Activated T-cell treated with anti-CD3 and anti-CD28 coated beads for 24 hours (primary cell): ENCODE data around the gene INO80E.
"Not testable (repeated sequence)": the region's sequence is repeated elsewhere in the genome, so short reads cannot be mapped to it uniquely, and the experiment has no call there.

Source experiments
- DNase-seq: peaks from one replicate; pipeline ENCODE4 v3.0.0-alpha.2; 2020; ENCODE audit warnings: low read depth

The INO80E gene, protein sequence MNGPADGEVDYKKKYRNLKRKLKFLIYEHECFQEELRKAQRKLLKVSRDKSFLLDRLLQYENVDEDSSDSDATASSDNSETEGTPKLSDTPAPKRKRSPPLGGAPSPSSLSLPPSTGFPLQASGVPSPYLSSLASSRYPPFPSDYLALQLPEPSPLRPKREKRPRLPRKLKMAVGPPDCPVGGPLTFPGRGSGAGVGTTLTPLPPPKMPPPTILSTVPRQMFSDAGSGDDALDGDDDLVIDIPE

DNA sequence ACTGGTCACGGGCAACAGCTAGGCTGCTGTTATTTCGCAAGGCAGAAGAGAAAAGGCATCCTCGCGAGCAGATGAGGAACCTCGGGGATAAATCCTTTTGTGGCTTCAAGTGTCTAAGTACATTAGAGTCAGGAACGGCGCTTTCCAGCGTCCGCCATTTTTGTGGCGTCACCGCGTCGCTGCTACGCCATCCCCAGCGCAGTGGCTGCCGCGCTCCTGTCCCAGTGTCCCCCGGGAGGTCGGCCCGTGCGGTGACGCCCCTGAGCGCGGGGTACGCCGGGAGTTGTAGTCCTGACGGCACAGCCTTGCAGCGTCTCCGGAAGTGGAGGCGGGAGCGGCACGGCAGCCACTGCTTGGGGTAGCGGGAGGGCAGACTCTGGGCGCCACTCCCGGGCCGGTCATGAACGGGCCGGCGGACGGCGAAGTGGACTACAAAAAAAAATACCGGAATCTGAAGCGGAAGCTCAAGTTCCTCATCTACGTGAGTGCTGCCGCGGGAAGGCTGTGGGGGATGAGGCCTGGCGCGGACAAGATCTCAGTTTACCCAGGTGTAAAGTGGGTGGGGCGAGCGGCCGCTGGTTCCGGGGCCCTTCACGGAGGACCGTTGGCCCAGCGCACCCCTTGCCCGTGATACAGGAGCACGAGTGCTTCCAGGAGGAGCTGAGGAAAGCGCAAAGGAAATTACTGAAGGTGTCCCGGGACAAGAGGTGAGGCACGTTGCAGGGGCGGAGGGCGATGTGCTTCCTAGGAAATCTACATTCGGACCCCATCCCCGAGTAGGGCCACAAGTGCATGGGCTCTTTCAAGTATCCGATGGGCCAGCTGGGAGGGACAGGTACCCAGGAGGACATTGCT lies at the start of gene INO80E:
Gene INO80E, plus strand, starts transcription at position 331 of the 855 bp plus-strand sequence. Its CDS starts 70 bp downstream, at position 401.
- peak; percentile 99 for DNase-seq

DNA sequence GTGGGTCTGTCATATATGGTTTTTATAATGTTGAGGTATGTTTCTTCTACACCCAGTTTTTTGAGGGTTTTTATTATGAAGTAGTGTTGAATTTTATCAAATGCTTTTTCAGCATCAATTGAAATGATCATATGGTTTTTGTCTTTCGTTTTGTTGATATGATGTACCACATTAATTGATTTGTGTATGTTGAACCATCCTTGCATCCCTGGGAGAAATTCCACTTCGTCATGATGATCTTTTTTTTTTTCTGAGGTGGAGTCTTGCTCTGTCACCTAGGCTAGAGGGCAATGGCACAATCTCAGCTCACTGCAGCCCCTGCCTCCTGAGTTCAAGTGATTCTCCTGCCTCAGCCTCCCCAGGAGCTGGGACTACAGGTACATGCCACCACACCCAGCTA lies 48.1 kb upstream of the INO80E start:
- no peak for DNase-seq

DNA sequence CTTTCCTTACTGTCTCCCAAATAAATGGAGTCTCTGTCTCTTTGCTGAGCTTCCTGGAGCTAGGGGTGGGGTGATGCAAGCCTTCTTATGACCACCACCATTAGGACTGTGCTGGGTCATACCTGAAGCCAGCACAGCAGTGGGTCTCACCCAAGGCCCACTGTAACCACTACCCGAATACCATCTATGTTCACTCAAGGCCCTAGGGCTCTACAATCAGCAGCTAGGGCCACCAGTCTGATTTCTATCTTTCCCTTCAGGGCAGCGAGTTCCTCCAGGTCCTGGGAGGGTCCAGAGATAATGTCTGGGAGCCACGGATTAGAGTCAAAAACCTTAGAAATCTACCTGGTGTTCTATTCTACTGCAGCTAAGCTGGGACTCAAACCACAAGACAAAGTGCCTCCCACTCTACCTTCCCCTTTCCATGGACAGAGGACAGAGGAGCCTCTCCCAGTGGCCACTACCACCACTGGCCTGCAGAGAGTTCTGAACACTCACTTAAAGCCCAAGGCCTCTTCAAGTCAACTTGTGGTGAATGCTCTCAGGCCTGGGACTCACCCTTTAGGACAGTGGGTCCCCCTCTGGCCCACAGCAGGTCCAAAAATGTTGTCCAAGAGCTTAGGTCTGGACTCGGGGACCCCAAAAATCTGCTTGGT lies 45.1 kb upstream of the INO80E start:
- DNase-seq = no peak

DNA sequence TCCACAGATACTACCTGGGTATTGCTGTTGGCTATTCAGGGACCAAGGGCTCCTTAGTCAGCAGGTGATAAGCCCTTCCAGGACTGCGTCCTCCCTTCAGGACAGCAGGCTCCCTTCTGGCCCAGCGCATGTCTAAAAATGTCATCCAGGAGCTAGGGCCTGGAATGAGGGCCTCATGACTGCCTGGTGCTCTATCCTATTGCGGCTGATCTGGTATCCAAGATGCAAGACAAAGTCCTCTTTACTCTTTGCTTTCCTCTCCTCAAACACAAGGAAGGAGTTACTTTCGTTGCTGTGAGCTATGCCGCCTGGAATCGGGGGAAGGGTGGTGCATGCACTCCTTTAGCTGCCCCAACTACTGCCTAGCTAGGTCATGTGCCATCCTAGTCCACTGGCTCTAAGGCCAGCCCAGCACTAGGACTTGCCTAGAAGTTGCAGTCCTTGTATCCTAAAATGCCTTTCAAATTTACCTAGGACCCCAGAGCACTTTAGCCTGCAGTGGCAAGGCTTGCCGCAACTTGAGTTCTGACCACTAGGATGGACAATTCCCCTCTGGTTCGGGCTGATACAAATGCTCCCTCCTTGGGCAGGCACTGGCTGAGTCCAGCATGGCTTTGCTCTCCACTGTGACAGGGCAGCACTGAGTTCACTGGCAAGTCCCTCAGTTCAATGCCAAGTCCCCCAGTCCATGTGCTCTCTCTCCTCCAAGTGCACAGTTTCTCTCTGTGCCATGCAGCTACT lies 44.2 kb upstream of the INO80E start:
- DNase-seq = no peak

DNA sequence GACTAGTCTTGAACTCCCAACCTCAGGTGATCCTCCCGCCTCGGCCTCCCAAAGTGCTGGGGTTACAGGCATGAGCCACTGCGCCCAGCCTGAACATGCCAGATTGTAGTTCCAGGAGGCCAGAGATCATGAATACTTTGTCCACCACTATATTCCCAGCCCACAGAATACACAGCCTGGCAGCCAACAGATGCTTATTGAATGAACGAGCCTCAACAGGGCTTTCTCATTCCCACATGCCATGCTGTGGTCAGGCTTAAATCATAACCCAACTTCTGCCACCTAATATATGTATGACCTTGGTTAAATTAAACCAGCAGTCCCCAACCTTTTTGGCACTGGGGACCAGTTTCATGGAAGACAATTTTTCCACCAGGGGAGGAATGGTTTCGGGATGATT lies 37.3 kb upstream of the INO80E start:
- no peak for DNase-seq

DNA sequence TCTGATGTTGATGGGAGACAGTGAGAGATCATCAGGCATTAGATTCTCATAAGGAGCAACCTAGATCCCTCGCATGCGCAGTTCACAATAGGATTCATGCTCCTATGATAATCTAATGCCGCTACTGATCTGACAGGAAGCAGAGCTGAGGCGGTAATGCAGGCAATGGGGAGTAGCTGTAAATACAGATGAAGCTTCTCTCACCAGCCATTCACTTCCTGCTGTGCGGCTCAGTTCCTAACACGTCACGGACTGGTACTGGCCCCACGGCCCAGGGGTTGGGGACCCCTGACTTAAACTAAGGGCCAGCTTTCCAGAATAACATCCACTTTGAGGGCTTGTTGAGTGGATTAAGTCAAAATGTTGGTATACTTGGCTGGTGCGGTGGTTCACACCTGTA lies 36.7 kb upstream of the INO80E start:
- no peak for DNase-seq

DNA sequence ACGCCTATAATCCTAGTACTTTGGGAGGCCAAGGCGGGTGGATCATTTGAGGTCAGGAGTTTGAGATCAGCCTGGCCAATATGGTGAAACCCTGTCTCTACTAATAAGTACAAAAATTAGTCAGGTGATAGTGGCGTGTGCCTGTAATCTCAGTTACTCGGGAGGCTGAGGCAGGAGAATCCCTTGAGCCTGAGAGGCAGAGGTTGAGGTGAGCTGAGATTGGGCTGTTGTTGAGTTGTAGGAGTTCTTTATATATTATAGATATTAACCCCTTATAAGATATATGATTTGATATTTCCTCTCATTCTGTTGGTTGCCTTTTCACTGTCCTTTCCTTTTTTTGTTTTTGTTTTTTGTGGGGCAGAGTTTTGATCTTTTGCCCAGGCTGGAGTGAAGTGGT lies 36.2 kb upstream of the INO80E start:
- not testable (repeated sequence) for DNase-seq

DNA sequence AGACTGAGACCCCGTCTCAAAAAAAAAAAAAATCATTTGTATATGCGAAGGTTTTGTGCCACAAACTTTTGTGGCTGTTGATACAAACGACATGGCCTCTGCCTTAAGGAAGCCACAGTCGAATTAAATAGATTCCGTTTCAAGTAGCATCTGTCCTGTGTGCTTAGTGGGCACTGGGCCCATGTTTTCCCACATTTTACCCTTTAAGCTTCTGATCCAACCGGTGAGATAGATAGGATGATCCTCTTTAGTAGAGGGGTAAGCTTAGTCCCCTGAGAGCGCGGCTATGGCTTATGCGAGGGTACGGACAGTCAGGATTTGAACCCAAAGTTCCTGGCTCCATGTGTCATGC lies 34.9 kb upstream of the INO80E start:
- DNase-seq = no peak

DNA sequence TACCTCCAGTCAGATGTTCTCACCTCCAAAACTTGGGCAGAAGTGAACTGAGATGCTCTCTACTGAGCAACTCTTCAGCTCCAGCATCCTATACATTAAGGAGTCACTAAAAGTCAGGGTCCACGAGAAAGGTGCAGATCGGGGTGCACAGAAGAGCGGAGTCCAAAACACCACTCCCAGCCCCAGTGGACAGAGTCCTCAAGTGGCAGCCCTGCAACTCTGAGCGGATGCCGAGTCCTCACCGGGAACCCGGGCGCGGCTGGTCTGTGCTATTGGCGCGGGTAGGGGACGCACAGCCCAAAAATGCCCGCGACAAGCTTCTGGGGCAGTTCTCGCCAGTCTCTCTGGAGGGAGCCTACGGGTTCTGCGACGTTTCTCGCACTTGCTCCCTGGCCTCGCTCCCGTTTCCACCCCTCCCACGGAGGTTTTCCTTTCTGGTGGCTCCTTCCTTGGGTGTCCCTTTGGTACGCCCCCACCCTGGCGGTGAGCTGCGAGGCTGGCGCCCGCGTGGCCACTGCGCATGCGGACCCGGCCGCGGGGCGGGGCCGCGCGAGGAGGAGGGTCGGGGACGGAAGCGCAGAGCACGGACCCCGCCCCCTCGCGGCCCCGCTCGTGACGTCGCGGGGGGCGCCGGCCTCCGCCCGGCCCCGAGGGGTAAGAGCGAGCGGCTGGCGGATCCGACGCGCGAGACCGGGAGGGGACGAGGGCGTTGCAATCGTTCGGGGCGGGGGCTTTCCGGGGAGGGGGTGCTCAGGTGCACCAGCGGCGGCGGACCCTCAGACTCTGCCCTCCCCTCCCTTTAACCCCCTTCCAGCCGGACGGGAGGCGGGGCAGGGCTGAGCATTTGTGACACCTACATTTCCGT lies 34.3 kb upstream of the INO80E start, which contains the start of gene TMEM219:
Gene TMEM219, plus strand, starts transcription at position 601 of the 865 bp plus-strand sequence. CDS start 1,065 bp downstream, outside the sequence.
- peak; percentile 92 for DNase-seq

DNA sequence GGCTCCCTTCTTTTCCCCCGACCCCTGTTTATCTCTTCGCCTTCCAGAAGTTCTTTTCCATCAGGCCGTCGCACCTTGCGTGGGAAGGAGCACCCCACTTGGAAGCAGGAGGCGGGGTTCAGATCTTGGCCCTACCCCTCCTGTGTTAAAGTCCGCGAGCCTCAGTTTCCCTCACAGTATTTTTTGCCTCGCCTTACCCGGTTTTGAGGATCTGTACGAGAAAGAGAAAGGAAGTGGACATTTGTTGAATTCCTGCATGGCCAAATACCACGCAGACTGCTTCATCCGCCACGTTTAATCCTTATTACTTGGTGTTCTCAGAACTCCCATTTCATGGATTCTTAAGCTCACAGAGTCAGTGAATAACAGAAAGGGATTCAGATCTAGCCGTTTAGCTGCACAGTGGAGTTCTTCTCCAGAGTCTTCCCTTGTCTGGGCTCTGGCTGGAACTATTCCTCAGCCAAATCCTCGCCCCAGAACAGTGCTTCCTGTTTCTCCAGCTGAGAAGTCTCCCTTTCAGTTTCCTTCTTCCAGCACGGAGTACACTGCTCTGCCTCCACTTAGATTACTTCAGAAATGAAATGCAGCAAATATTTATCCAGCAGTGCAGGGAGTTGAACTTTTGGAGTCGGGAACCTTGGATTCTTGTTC lies 33.6 kb upstream of the INO80E start:
- DNase-seq = no peak

DNA sequence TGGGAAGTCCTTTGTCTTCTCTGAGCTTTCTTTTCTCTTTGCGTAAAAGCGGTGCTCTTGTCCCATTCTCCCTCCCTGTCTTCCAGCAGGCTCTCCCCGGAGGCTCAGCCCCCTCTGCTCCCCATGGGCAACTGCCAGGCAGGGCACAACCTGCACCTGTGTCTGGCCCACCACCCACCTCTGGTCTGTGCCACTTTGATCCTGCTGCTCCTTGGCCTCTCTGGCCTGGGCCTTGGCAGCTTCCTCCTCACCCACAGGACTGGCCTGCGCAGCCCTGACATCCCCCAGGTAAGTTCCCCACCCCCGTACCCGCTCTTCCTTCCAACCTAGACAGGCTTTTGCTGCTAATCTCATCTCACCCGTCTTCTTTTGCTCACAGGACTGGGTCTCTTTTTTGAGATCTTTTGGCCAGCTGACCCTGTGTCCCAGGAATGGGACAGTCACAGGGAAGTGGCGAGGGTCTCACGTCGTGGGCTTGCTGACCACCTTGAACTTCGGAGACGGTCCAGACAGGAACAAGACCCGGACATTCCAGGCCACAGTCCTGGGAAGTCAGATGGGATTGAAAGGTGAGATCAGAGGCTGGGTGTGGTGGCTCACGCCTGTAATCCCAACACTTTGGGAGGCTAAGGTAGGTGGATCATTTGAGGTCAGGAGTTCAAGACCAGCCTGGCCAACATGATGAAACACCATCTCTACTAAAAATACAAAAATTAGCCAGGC lies 32.9 kb upstream of the INO80E start:
- DNase-seq = no peak

DNA sequence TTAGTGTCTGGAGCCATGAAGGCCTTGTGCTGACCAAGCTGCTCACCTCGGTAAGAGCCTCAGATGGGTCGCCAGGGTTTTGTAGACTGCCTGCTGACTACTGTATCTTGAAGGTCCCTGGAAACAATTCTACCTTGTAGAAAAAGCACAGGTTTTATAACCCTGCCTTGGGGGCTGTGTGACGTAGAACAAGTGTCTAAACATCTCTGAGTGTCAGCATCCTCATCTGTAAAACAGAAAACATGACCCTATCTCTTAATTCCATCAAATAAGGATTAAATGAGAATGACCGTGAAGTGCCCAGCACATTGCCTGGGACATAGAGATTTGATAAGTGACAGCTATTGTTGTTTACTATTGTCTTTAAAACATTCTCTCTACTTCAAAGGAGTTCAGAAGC lies 27.8 kb upstream of the INO80E start:
- DNase-seq = no peak

DNA sequence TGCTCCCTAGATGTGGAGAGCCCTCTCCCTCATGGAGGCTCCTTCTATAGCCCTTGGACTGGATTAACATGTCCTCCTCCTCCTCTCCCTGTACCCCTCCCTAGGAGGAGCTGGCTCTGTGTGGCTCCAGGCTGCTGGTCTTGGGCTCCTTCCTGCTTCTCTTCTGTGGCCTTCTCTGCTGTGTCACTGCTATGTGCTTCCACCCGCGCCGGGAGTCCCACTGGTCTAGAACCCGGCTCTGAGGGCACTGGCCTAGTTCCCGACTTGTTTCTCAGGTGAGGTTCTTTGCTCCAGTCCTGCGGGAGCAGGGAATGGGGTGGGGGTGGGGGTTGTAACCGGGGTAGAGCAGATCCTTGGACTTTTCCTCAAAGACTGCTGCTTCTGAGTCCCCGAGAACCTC lies 24.7 kb upstream of the INO80E start:
- no peak for DNase-seq

DNA sequence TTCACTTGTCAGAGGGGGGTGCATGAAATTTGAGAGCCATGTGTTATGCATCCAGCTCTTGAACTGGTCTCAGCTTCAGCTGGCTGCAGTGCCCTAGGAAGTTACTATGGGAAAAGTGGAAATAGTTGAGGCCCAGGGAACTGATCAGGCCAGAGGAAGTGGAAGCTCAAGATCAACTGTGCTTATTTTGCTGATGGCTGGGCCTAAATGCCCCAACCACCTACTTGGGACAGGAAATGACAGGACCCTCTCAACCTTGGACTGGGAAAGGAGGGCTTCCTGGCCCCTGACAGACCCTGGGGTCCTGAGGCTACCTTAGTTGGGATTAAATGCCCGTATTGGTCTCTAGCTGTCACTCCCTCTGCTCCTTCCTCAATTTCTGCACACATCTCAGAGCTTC lies 23.5 kb upstream of the INO80E start:
- DNase-seq = no peak

DNA sequence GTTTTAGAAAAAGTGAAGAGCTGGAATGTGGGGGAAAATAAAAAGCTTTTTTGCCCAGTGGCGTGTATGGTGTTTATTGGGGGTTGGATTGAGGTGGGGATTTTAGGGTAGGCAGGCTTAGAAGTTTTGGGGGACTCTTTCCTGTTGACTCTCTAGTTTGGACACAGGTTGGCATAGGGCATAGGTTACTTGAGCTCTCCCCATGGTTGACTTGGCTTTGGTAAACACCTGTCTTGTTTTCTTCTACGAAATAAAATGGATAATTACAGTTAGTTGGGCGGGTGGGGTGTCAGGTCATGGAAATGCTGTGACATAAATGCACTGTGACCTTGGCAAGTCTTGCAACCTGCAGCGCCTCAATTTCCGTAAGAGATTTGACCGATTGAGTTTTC lies 23.1 kb upstream of the INO80E start:
- no peak for DNase-seq

DNA sequence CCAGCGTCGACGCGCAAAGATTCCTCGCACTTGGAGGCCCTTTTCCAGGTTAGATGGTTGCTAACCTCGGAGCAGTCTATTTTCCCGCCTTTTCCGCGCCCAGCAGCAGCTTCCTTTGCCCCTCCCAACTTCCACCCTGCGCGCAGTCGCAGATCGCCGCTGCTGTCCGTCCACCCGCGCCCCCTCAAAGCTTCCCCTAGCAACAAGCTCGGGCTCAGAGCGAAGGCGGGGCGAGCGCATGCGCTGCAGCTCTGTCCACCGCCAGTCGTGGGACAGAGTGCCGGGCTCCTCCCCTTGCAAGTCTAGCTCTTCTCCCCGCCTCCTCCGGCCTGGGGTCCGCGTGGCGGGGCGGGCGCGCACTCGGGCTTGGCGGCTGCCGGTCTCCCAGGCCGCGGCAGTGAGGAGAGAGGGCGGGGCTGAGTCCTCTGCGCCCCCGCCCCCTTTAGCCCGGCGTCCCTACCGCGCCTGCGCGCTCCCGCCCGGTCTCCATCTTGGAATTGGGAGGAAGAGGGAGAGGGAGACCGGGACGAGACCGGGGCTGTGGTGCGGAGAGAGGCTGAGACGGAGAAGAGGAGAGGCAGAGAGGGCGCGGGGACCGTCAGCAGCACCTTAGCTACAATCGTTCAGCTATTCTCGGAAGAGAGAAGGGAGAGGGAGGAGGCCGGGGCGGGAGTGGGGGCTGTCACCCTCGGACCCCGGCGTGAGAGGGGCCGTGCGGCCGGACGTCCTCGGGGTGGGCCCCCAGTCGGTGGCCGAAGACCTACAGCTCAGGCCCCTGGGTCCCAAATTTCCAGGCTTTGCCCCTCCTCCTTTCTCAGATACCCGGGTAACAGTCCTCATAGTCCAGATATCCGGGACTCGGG lies 22.4 kb upstream of the INO80E start, which contains the start of gene TAOK2:
Gene TAOK2, plus strand, starts transcription at position 485 of the 863 bp plus-strand sequence. CDS start 3,905 bp downstream, outside the sequence.
- DNase-seq = peak; percentile 95

DNA sequence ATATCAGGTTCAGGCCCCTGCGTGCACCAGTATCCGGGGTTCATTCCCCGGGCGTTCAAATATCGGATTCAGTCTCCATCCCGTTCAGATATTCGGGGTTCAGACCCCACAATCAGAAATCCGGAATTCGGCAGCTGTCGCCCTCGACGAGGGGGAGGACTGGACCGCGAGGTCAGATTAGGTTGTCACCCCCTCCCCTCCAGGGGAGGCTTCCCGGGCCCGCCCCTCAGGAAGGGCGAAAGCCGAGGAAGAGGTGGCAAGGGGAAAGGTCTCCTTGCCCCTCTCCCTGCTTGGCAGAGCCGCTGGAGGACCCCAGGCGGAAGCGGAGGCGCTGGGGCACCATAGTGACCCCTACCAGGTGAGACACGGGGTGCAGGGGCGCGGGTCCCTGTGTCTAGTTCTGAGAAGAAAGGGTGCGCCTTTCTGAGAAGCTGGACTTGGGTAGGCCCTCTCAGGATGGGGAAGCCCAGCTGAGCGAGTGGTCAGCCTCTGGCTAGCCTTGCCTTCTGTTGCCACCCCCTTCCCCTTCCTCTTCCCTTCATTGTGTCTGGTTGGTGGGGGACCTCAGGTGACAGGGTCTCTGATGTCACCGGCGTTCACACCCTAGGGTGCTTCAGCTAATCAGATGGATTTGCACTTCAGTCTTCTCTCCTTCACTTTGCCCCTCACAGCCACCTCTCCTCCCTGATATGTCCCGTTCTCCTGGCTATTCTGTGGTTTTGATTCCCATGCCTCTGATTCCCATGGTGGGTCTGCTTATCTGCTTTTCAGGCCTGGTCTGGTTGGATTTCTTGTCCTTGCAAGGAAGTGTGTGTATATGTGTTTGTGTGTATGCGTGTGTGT lies 21.5 kb upstream of the INO80E start:
- no peak for DNase-seq

DNA sequence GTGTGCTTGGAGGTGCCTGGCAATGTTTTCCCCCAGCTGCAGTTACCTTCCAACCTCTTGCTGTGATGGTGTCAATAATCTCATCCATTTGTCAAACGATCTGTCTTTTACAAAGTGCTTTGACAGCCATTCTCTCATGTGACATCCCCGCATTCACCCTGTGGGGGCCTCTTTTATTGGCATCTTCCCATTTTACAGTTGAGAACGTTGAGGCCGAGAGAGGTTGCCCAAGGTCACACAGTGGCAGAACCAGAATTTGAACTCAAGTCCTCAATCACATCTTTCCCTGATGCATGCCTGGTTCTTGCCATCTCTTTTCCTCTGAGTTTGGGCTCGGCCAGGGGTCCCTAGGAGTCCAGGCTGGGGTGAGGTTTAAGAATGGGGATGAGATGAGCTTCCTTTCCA lies 20.9 kb upstream of the INO80E start:
- no peak for DNase-seq
